Parathyroid adenoma (tissue), 2 donors: ENCODE data around the gene RBM39.
"Not testable (repeated sequence)": the region's sequence is repeated elsewhere in the genome, so short reads cannot be mapped to it uniquely, and the experiment has no call there.

ENCODE experiments used
- H2AFZ ChIP-seq: fragments of 300-600 bp; sonication (generic); one replicate; pipeline ENCODE4 v1.7.0; 2017; ENCODE audit warnings: antibody characterized with exemption, mild to moderate bottlenecking
- H3K27ac ChIP-seq: fragments of 300-600 bp; sonication (generic); one replicate; pipeline ENCODE4 v1.7.0; 2017
- H3K27me3 ChIP-seq: fragments of 300-600 bp; sonication (generic); one replicate; pipeline ENCODE4 v1.7.0; 2017; ENCODE audit warnings: low read length; ENCODE audit not compliant: control insufficient read depth, insufficient read depth
- H3K36me3 ChIP-seq: fragments of 300-600 bp; sonication (generic); one replicate; pipeline ENCODE4 v1.7.0; 2017; ENCODE audit warnings: low read length; ENCODE audit not compliant: control insufficient read depth, insufficient read depth
- H3K4me1 ChIP-seq: fragments of 300-600 bp; sonication (generic); one replicate; pipeline ENCODE4 v1.7.0; 2017; ENCODE audit warnings: control low read depth
- H3K4me2 ChIP-seq: fragments of 300-600 bp; sonication (generic); one replicate; pipeline ENCODE4 v1.7.0; 2017; ENCODE audit warnings: low read length
- H3K4me3 ChIP-seq: fragments of 300-600 bp; sonication (generic); one replicate; pipeline ENCODE4 v1.7.0; 2017; ENCODE audit warnings: low read depth, low read length
- H3K79me2 ChIP-seq: fragments of 300-600 bp; sonication (generic); one replicate; pipeline ENCODE4 v1.7.0; 2017; ENCODE audit warnings: control low read depth
- H3K9ac ChIP-seq: fragments of 300-600 bp; sonication (generic); one replicate; pipeline ENCODE4 v1.7.0; 2017; ENCODE audit warnings: mild to moderate bottlenecking
- H3K9me3 ChIP-seq: fragments of 300-600 bp; sonication (generic); one replicate; pipeline ENCODE4 v1.7.0; 2017; ENCODE audit warnings: low read length; ENCODE audit not compliant: control insufficient read depth
- TF ChIP-seq, protein P1 (sequence below): fragments of 300-600 bp; sonication (generic); IDR thresholded peaks from one replicate; pipeline ENCODE4 v1.7.0; 2017; ENCODE audit warnings: antibody characterized with exemption, mild to moderate bottlenecking
- donor health status: primary hyperparathyroidism.

Gene RBM39

GRCh38 chr20:35716330-35716729, 25.7 kb downstream of the RBM39 start:
- no peaks in the 10 kb centered on the region for H3K9me3 ChIP-seq
- no peaks in the 10 kb centered on the region for H3K36me3 ChIP-seq
- no peak overlapping the region for H3K4me2 ChIP-seq
- H3K27me3 ChIP-seq: no peaks in the 10 kb centered on the region
- no peak overlapping the region for H3K4me3 ChIP-seq
- H3K4me1 ChIP-seq: no peaks in the 10 kb centered on the region
- no peak overlapping the region for H2AFZ ChIP-seq
- H3K9ac ChIP-seq: no peak overlapping the region
- TF ChIP-seq, protein P1, sequence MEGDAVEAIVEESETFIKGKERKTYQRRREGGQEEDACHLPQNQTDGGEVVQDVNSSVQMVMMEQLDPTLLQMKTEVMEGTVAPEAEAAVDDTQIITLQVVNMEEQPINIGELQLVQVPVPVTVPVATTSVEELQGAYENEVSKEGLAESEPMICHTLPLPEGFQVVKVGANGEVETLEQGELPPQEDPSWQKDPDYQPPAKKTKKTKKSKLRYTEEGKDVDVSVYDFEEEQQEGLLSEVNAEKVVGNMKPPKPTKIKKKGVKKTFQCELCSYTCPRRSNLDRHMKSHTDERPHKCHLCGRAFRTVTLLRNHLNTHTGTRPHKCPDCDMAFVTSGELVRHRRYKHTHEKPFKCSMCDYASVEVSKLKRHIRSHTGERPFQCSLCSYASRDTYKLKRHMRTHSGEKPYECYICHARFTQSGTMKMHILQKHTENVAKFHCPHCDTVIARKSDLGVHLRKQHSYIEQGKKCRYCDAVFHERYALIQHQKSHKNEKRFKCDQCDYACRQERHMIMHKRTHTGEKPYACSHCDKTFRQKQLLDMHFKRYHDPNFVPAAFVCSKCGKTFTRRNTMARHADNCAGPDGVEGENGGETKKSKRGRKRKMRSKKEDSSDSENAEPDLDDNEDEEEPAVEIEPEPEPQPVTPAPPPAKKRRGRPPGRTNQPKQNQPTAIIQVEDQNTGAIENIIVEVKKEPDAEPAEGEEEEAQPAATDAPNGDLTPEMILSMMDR: no peak
- H3K79me2 ChIP-seq: peaks cover 53% of the 10 kb centered on the region
- no peak overlapping the region for H3K27ac ChIP-seq

GRCh38 chr20:35715652-35716051, 26.4 kb downstream of the RBM39 start:
- Histone ChIP-seq H3K4me1 (peaks cover 6% of the 10 kb centered on the region), H3K4me2 (no peak overlapping the region), H3K9me3 (no peaks in the 10 kb centered on the region), H3K4me3 (no peak overlapping the region), H3K9ac (no peak overlapping the region), H3K27ac (no peak overlapping the region), H2AFZ (no peak overlapping the region), H3K79me2 (peaks cover 50% of the 10 kb centered on the region), H3K27me3 (no peaks in the 10 kb centered on the region), H3K36me3 (no peaks in the 10 kb centered on the region)
- TF ChIP-seq, protein P1: no peak

- Histone ChIP-seq H3K27ac (no peak overlapping the region), H3K27me3 (no peaks in the 10 kb centered on the region), H2AFZ (no peak overlapping the region), H3K4me2 (no peak overlapping the region), H3K4me3 (no peak overlapping the region), H3K9ac (no peak overlapping the region), H3K4me1 (peaks cover 8% of the 10 kb centered on the region), H3K36me3 (no peaks in the 10 kb centered on the region), H3K79me2 (peaks cover 40% of the 10 kb centered on the region), H3K9me3 (no peaks in the 10 kb centered on the region)
- TF ChIP-seq, protein P1: no peak
Observed at GRCh38 chr20:35714127-35714526, 27.9 kb downstream of the RBM39 start.

GRCh38 chr20:35713120-35713519, 28.9 kb downstream of the RBM39 start:
- H3K9me3 ChIP-seq, H3K27ac ChIP-seq, H2AFZ ChIP-seq, H3K4me2 ChIP-seq, H3K4me3 ChIP-seq, H3K9ac ChIP-seq, H3K27me3 ChIP-seq, H3K36me3 ChIP-seq, H3K4me1 ChIP-seq: not testable (repeated sequence)
- peaks cover 33% of the 10 kb centered on the region for H3K79me2 ChIP-seq

- peaks cover 8% of the 10 kb centered on the region for H3K4me1 ChIP-seq
- H3K36me3 ChIP-seq: no peaks in the 10 kb centered on the region
- H3K27ac ChIP-seq: no peak overlapping the region
- H3K9ac ChIP-seq: no peak overlapping the region
- no peak overlapping the region for H3K4me2 ChIP-seq
- no peak overlapping the region for H2AFZ ChIP-seq
- TF ChIP-seq, protein P1: no peak
- peaks cover 29% of the 10 kb centered on the region for H3K79me2 ChIP-seq
- no peak overlapping the region for H3K4me3 ChIP-seq
- no peaks in the 10 kb centered on the region for H3K27me3 ChIP-seq
- no peaks in the 10 kb centered on the region for H3K9me3 ChIP-seq
Observed at GRCh38 chr20:35711588-35712209, 30.4 kb downstream of the RBM39 start.
